PC-9 (cell line): ENCODE results near the gene OR4C6. TPM values are rescaled to one million over a fixed set of nuclear protein-coding genes. Genes with fewer than 3 reads are reported as not detected.

Experiments
- BruUV-seq: library from RNA; stranded (reverse); fragments of 400-500 nt; replicated peaks from 2 replicates; lab custom pipeline; 2021; lab: Mats Ljungman, UMichigan
- CTCF ChIA-PET: fragments of 300-600 bp; sonication (Branson Sonifier 250); formaldehyde crosslinking; loops from one replicate; lab custom pipeline; 2022; ENCODE audit warnings: antibody characterized with exemption; lab: Charles Lee
- POLR2A ChIA-PET: fragments of 300-600 bp; sonication (Branson Sonifier 250); formaldehyde crosslinking; loops from one replicate; lab custom pipeline; 2022; ENCODE audit warnings: antibody characterized with exemption; ENCODE audit not compliant: unreplicated experiment; lab: Charles Lee
- DNase-seq, 2 experiments: peaks; one replicate each; pipeline versions ENCODE4 v3.0.0 to v3.0.0-alpha.2; 2015 to 2022; ENCODE audit warnings: mixed read lengths in 1 of 2
- H2AFZ ChIP-seq: fragments of 200-600 bp; sonication (generic); 2 replicates; pipeline ENCODE4 v1.8.1; 2017; ENCODE audit warnings: antibody characterized with exemption
- H3F3A ChIP-seq: fragments of 200-600 bp; sonication (generic); 2 replicates; pipeline ENCODE4 v1.8.1; 2017; ENCODE audit warnings: antibody characterized with exemption, mild to moderate bottlenecking, low read depth; ENCODE audit not compliant: insufficient read depth
- H3K27ac ChIP-seq: fragments of 200-600 bp; sonication (generic); 2 replicates; pipeline ENCODE4 v1.6.1; 2016; ENCODE audit warnings: mixed run types
- H3K27me3 ChIP-seq: fragments of 200-600 bp; sonication (generic); 2 replicates; pipeline ENCODE4 v1.6.1; 2016; ENCODE audit warnings: low read depth, mixed run types; ENCODE audit not compliant: insufficient read depth
- H3K36me3 ChIP-seq: fragments of 200-600 bp; sonication (generic); 2 replicates; pipeline ENCODE4 v1.6.1; 2016; ENCODE audit warnings: low read depth, mixed run types
- H3K4me1 ChIP-seq: fragments of 200-600 bp; sonication (generic); replicated peaks from 2 replicates; pipeline ENCODE4 v1.6.1; 2016; ENCODE audit warnings: mixed run types; ENCODE audit not compliant: insufficient read depth
- H3K4me2 ChIP-seq: fragments of 200-600 bp; sonication (generic); 2 replicates; pipeline ENCODE4 v1.6.1; 2017; ENCODE audit warnings: mixed run types
- H3K4me3 ChIP-seq: fragments of 200-600 bp; sonication (generic); 2 replicates; pipeline ENCODE4 v1.6.1; 2016; ENCODE audit warnings: mixed run types
- H3K79me2 ChIP-seq: fragments of 200-600 bp; sonication (generic); 2 replicates; pipeline ENCODE4 v1.6.1; 2017; ENCODE audit warnings: low read depth, mixed run types
- H3K9me2 ChIP-seq: fragments of 200-600 bp; sonication (generic); 2 replicates; pipeline ENCODE4 v1.8.1; 2017; ENCODE audit warnings: mild to moderate bottlenecking; ENCODE audit not compliant: insufficient read depth
- H3K9me3 ChIP-seq: fragments of 200-600 bp; sonication (generic); 2 replicates; pipeline ENCODE4 v1.8.1; 2016; ENCODE audit warnings: low read depth; ENCODE audit not compliant: insufficient read depth
- H4K20me1 ChIP-seq: fragments of 200-600 bp; sonication (generic); 2 replicates; pipeline ENCODE4 v1.8.1; 2017; ENCODE audit not compliant: insufficient read depth
- EZH2 ChIP-seq: fragments of 200-600 bp; sonication (generic); IDR thresholded peaks from 2 replicates; pipeline ENCODE4 v1.8.0; 2017; ENCODE audit warnings: antibody characterized with exemption, low read depth
- intact Hi-C: fragments of 100-400 bp; cut with micrococcal nuclease; formaldehyde crosslinking; loops from one replicate; pipeline ENCODE4 v1.10.0; 2022; ENCODE audit not compliant: unreplicated experiment
- total RNA-seq: library from RNA; stranded (reverse); gene quantifications from 2 replicates; pipeline ENCODE4 v1.2.3, GENCODE V29; 2021
- TF ChIP-seq, protein P1 (sequence below): fragments of 200-600 bp; sonication (generic); conservative IDR thresholded peaks from 2 replicates; pipeline ENCODE4 v1.6.1; 2017; ENCODE audit warnings: mixed run types, antibody characterized with exemption, mild to moderate bottlenecking, moderate library complexity

The OR4C6 gene
- total RNA-seq, 1 experiment from 2014 or later, result not detected

- Histone ChIP-seq H3K36me3 (no peaks in the 10 kb centered on the region), H3K27ac (peak overlapping the region; percentile 34; the same call in 1 of the 2 replicates), H3K9me2 (no peaks in the 10 kb centered on the region), H3K79me2 (no peaks in the 10 kb centered on the region), H3K9me3 (no peaks in the 10 kb centered on the region), H3K4me1 (no peaks in the 10 kb centered on the region), H3K4me2 (peak overlapping the region; percentile 12), H2AFZ (no peak overlapping the region), H3F3A (no peaks in the 10 kb centered on the region), H3K4me3 (no peak overlapping the region), H3K27me3 (no peaks in the 10 kb centered on the region), H4K20me1 (no peaks in the 10 kb centered on the region)
- ChIA-PET POLR2A (no interaction called here), CTCF (no interaction called here)
- DNase-seq, result no peak
- intact Hi-C loops, result no loop called here
- BruUV-seq, result no TSS peak
- TF ChIP-seq, protein P1, sequence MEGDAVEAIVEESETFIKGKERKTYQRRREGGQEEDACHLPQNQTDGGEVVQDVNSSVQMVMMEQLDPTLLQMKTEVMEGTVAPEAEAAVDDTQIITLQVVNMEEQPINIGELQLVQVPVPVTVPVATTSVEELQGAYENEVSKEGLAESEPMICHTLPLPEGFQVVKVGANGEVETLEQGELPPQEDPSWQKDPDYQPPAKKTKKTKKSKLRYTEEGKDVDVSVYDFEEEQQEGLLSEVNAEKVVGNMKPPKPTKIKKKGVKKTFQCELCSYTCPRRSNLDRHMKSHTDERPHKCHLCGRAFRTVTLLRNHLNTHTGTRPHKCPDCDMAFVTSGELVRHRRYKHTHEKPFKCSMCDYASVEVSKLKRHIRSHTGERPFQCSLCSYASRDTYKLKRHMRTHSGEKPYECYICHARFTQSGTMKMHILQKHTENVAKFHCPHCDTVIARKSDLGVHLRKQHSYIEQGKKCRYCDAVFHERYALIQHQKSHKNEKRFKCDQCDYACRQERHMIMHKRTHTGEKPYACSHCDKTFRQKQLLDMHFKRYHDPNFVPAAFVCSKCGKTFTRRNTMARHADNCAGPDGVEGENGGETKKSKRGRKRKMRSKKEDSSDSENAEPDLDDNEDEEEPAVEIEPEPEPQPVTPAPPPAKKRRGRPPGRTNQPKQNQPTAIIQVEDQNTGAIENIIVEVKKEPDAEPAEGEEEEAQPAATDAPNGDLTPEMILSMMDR, result no peak
- TF ChIP-seq EZH2, result no peak
These were observed 3.9 kb upstream of the OR4C6 start for GRCh38 chr11:55658031-55658573.

- no peak overlapping the region for H3K4me2 ChIP-seq
- H3K79me2 ChIP-seq, result no peaks in the 10 kb centered on the region
- ChIA-PET CTCF (no interaction called here), POLR2A (no interaction called here)
- H3F3A ChIP-seq, result no peaks in the 10 kb centered on the region
- TF ChIP-seq, protein P1, result no peak
- TF ChIP-seq EZH2, result no peak
- intact Hi-C loops, result no loop called here
- no peak for DNase-seq
- H4K20me1 ChIP-seq, result no peaks in the 10 kb centered on the region
- no peaks in the 10 kb centered on the region for H3K9me3 ChIP-seq
- no peak overlapping the region for H2AFZ ChIP-seq
- H3K27me3 ChIP-seq, result no peaks in the 10 kb centered on the region
- no peak overlapping the region for H3K4me3 ChIP-seq
- peak overlapping the region; percentile 34; the same call in 1 of the 2 replicates for H3K27ac ChIP-seq
- H3K4me1 ChIP-seq, result no peaks in the 10 kb centered on the region
- BruUV-seq, result no TSS peak
- no peaks in the 10 kb centered on the region for H3K9me2 ChIP-seq
- no peaks in the 10 kb centered on the region for H3K36me3 ChIP-seq
These were observed 3.4 kb upstream of the OR4C6 start for GRCh38 chr11:55658608-55659007.

DNA sequence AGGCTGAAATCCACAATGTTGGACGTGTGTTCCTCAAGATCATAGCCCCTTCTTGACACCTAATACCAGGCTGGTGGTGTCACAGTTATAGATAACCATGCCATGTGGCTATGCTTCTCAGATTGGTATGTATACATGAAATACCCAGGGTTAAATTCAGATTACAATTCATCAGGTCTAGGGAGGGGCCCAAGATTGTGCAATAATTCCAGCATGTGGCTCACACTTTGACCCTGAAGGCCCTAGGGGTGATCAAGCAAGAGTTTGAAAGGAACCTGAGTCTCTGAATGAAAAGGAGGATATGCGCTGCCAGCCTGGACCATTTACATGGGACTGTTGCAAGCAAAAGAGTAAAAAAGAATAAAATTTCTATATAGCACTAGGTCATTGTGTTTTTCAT lies 7.4 kb downstream of the OR4C6 start:
- no peak for DNase-seq
- TF ChIP-seq, protein P1, result no peak
- no peak for TF ChIP-seq EZH2
- Histone ChIP-seq H3K9me2 (no peaks in the 10 kb centered on the region), H3K27ac (no peak overlapping the region), H3K79me2 (no peaks in the 10 kb centered on the region), H3K9me3 (no peaks in the 10 kb centered on the region), H3K4me1 (no peaks in the 10 kb centered on the region), H3K4me2 (no peak overlapping the region), H3K4me3 (no peak overlapping the region), H3K27me3 (no peaks in the 10 kb centered on the region), H2AFZ (no peak overlapping the region), H3K36me3 (no peaks in the 10 kb centered on the region), H4K20me1 (no peaks in the 10 kb centered on the region), H3F3A (no peaks in the 10 kb centered on the region)
- intact Hi-C loops, result no loop called here
- ChIA-PET POLR2A (no interaction called here), CTCF (no interaction called here)
- no TSS peak for BruUV-seq
